Measurements from ENCODE around the gene ADGRG3. TPM values are rescaled to one million over a fixed set of nuclear protein-coding genes. Genes with fewer than 3 reads are reported as not detected.

The ADGRG3 gene
- total and polyA plus RNA-seq, 9 of the 15 experiments (the other 6 are each of a cell fraction or from before 2014, with no cell fraction given): 0.09 to 0.52 (median 0.14) TPM; not detected in 3

DNA sequence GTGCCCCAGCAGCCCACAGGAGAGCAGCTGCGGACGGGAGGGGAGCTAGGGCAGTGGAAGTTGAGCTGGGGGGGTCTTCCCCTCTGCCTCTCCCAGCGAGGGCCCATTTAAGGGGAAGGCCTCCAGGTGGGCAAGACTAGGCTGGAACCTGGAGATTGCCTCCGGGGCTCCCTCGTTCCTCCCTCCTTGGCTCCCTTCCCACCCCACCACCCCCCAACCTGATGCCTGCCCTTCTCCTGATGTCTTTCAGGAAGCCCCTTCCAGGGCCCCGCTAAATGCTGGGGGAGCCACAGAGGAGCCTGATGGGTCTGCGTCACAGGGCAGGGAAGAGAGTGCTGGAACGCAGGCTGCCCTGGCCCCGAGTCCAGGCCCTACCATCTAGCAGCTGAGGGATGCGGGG, 22.9 kb upstream of the ADGRG3 start:
- WGBS (ENCODE audit: insufficient coverage, low coverage, missing lambda C conversion rate): 8% methylated on average over 6 of the region's 10 CpGs
- no TSS peak for BruUV-seq (replicated peaks)
- peaks cover 7% of the 10 kb centered on the region for H4K20me1 ChIP-seq (replicated peaks; ENCODE audit: control insufficient read depth, insufficient read depth, low read length)
- no peaks in the 10 kb centered on the region for H3K79me2 ChIP-seq (ENCODE audit: control insufficient read depth, insufficient read depth, low read length)
- intact Hi-C loops (cut with micrococcal nuclease): loop anchor here (5.0 to 10.0 kb wide), 3 partner anchors 92 to 350 kb away; partner anchors contain the start of gene KATNB1
- H3K9me3 ChIP-seq (replicated peaks; ENCODE audit: control insufficient read depth, insufficient read depth, low read depth, low read length): peaks cover 3% of the 10 kb centered on the region
- in situ Hi-C loops (cut with MboI): loop anchor here (5.0 kb wide), 1 partner anchor 58 kb away; no protein-coding TSS in a partner anchor
- ChIA-PET POLR2A (interaction anchor here (0.5 to 0.8 kb wide), 4 partner anchors 22 to 83 kb away, joined by 3 to 6 read pairs (median 3); no protein-coding TSS in a partner anchor), CTCF (ENCODE audit: low intra/inter-chr PET ratio) (interaction anchor here (1.2 kb wide), 1 partner anchor 53 kb away, joined by 8 read pairs; no protein-coding TSS in a partner anchor)
- no peak overlapping the region for H3K4me2 ChIP-seq (ENCODE audit: insufficient read depth, low read length)
- no peaks in the 10 kb centered on the region; a peak in 1 of 5 replicates for H3K4me1 ChIP-seq (replicated peaks in 1 of 2; ENCODE audit: control insufficient read depth in 2 of 2, insufficient read depth in 2 of 2, low read length in 2 of 2)
- TF ChIP-seq, protein P1, sequence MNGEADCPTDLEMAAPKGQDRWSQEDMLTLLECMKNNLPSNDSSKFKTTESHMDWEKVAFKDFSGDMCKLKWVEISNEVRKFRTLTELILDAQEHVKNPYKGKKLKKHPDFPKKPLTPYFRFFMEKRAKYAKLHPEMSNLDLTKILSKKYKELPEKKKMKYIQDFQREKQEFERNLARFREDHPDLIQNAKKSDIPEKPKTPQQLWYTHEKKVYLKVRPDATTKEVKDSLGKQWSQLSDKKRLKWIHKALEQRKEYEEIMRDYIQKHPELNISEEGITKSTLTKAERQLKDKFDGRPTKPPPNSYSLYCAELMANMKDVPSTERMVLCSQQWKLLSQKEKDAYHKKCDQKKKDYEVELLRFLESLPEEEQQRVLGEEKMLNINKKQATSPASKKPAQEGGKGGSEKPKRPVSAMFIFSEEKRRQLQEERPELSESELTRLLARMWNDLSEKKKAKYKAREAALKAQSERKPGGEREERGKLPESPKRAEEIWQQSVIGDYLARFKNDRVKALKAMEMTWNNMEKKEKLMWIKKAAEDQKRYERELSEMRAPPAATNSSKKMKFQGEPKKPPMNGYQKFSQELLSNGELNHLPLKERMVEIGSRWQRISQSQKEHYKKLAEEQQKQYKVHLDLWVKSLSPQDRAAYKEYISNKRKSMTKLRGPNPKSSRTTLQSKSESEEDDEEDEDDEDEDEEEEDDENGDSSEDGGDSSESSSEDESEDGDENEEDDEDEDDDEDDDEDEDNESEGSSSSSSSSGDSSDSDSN (IDR thresholded peaks at IDR 0.05; ENCODE audit: borderline replicate concordance in 1 of 2, low read depth in 2 of 2, low read length in 2 of 2): no peak
- TF ChIP-seq EP400 (IDR thresholded peaks at IDR 0.05): no peak
- ATAC-seq (no peak), DNase-seq (ENCODE audit: extremely low read depth in 1 of 4, low spot score in 3 of 4) (no peak), FAIRE-seq (no peak)
- no peaks in the 10 kb centered on the region for H3K36me3 ChIP-seq (ENCODE audit: control insufficient read depth, insufficient read depth, low read length)
- H2AFZ ChIP-seq (ENCODE audit: low read depth, low read length): no peak overlapping the region
- no peaks in the 10 kb centered on the region for H3K9me1 ChIP-seq (ENCODE audit: control insufficient read depth, insufficient read depth, low read length)
- H3K9ac ChIP-seq (ENCODE audit: insufficient read depth in 1 of 2, low read depth in 2 of 2, low read length in 2 of 2): no peak overlapping the region
- H3K27me3 ChIP-seq (ENCODE audit: control insufficient read depth in 2 of 2, insufficient read depth in 2 of 2, low read length in 2 of 2): peaks cover 2 to 17% of the 10 kb centered on the region in 2 experiments; a peak in 4 of 5 replicates
- H3K27ac ChIP-seq (ENCODE audit: extremely low read depth, low read depth, low read length): no peak overlapping the region
- H3K4me3 ChIP-seq: no peak overlapping the region
